ENCODE data around the gene CDC5L.

The CDC5L gene

DNA sequence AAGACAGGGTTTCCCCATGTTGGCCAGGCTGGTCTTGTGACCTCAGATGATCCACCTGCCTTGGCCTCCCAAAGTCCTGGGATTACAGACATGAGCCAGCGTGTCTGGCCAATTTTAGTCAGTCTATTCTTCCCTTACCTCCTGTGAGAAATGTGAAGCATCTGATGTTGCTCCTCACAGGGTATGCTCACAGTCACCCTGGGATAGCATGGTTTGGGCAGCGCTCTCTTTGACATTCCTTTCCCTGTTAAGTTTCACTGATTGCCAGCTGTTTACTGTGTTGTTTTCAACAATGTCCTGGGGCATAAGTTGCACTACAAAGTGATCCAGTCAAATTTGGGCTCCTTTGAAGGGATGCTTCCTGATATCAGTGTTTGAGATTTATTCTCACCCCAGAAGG, 13.1 kb downstream of the CDC5L start:
- no peaks in the 10 kb centered on the region for H4K20me1 ChIP-seq (ENCODE audit: insufficient read depth, low read length)
- H3K27me3 ChIP-seq (ENCODE audit: insufficient read depth, low read length): no peaks in the 10 kb centered on the region
- H3K9me3 ChIP-seq (ENCODE audit: low read length): no peaks in the 10 kb centered on the region
- H3K9me2 ChIP-seq (ENCODE audit: low read depth, low read length): no peaks in the 10 kb centered on the region
- H3K36me3 ChIP-seq (ENCODE audit: insufficient read depth, low read length): peaks cover 90% of the 10 kb centered on the region
- no peak overlapping the region for H3K27ac ChIP-seq (ENCODE audit: low read depth, low read length, poor library complexity, severe bottlenecking)
- H3K4me2 ChIP-seq (ENCODE audit: low read length): no peak overlapping the region
- no peak overlapping the region for H3K4me3 ChIP-seq (ENCODE audit: low read depth, low read length, poor library complexity, severe bottlenecking)
- no peaks in the 10 kb centered on the region for H3K4me1 ChIP-seq (ENCODE audit: insufficient read depth, low read length, severe bottlenecking)
- no peak overlapping the region for H3K9ac ChIP-seq (ENCODE audit: low read length)
- no peaks in the 10 kb centered on the region for H3K79me2 ChIP-seq (ENCODE audit: insufficient read depth, low read length)
- no peak overlapping the region for H2AFZ ChIP-seq (ENCODE audit: low read length)
- TF ChIP-seq, protein P1, sequence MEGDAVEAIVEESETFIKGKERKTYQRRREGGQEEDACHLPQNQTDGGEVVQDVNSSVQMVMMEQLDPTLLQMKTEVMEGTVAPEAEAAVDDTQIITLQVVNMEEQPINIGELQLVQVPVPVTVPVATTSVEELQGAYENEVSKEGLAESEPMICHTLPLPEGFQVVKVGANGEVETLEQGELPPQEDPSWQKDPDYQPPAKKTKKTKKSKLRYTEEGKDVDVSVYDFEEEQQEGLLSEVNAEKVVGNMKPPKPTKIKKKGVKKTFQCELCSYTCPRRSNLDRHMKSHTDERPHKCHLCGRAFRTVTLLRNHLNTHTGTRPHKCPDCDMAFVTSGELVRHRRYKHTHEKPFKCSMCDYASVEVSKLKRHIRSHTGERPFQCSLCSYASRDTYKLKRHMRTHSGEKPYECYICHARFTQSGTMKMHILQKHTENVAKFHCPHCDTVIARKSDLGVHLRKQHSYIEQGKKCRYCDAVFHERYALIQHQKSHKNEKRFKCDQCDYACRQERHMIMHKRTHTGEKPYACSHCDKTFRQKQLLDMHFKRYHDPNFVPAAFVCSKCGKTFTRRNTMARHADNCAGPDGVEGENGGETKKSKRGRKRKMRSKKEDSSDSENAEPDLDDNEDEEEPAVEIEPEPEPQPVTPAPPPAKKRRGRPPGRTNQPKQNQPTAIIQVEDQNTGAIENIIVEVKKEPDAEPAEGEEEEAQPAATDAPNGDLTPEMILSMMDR (IDR thresholded peaks at IDR 0.05; ENCODE audit: low read length): no peak
- TF ChIP-seq EZH2 (IDR thresholded peaks at IDR 0.05; ENCODE audit: borderline replicate concordance, low read length): no peak
- no peaks in the 10 kb centered on the region for H3F3A ChIP-seq (ENCODE audit: insufficient read depth, low read length)

- H3K9me2 ChIP-seq (ENCODE audit: low read depth, low read length): no peaks in the 10 kb centered on the region
- no peaks in the 10 kb centered on the region for H3K79me2 ChIP-seq (ENCODE audit: insufficient read depth, low read length)
- no peak overlapping the region for H3K9ac ChIP-seq (ENCODE audit: low read length)
- peaks cover 90% of the 10 kb centered on the region for H3K36me3 ChIP-seq (ENCODE audit: insufficient read depth, low read length)
- TF ChIP-seq, protein P1 (IDR thresholded peaks at IDR 0.05; ENCODE audit: low read length): no peak
- no peak for TF ChIP-seq EZH2 (IDR thresholded peaks at IDR 0.05; ENCODE audit: borderline replicate concordance, low read length)
- H4K20me1 ChIP-seq (ENCODE audit: insufficient read depth, low read length): no peaks in the 10 kb centered on the region
- H3K27me3 ChIP-seq (ENCODE audit: insufficient read depth, low read length): no peaks in the 10 kb centered on the region
- no peak overlapping the region for H3K27ac ChIP-seq (ENCODE audit: low read depth, low read length, poor library complexity, severe bottlenecking)
- no peak overlapping the region for H3K4me3 ChIP-seq (ENCODE audit: low read depth, low read length, poor library complexity, severe bottlenecking)
- no peaks in the 10 kb centered on the region for H3K4me1 ChIP-seq (ENCODE audit: insufficient read depth, low read length, severe bottlenecking)
- H3F3A ChIP-seq (ENCODE audit: insufficient read depth, low read length): no peaks in the 10 kb centered on the region
- no peak overlapping the region for H3K4me2 ChIP-seq (ENCODE audit: low read length)
- no peak overlapping the region for H2AFZ ChIP-seq (ENCODE audit: low read length)
- no peaks in the 10 kb centered on the region for H3K9me3 ChIP-seq (ENCODE audit: low read length)
Observed at GRCh38 chr6:44401138-44401537, 13.6 kb downstream of the CDC5L start.

DNA sequence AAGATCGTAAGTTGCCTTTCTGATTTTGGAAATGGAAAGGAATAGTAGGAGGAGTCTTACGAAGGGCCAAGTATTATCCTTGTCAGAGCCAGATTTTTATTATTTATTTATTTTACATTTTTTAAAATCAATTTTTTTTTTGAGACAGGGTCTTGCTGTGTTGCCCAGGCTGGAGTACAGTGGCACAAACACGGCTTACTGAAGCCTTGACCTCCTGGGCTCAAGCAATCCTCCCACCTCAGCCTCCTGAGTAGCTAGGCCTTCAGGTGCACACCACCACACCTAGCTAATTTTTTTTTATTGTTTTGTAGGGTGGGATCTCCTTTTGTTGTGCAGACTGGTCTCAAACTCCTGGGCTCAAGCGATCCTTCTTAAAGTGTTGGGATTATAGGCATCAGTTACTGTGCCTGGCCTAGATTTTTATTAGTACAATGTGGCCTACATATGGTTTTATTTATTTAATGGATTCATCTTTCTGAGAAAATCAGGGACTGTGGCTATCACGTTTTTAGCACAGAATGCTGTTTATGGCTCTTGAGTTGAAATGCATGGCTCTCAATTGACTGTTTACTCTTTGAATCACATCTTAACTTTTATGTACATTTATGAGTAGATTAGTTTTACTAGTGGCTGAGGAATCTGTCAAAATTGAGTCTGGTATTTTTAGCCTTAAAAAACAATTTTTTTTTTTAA, 16.7 kb downstream of the CDC5L start:
- Histone ChIP-seq H4K20me1 (ENCODE audit: insufficient read depth, low read length) (no peaks in the 10 kb centered on the region), H3F3A (ENCODE audit: insufficient read depth, low read length) (no peaks in the 10 kb centered on the region), H3K27me3 (ENCODE audit: insufficient read depth, low read length) (no peaks in the 10 kb centered on the region), H3K79me2 (ENCODE audit: insufficient read depth, low read length) (no peaks in the 10 kb centered on the region; the same call in 1 of the 2 replicates), H3K9me3 (ENCODE audit: low read length) (no peaks in the 10 kb centered on the region), H3K4me2 (ENCODE audit: low read length) (no peak overlapping the region), H3K9me2 (ENCODE audit: low read depth, low read length) (no peaks in the 10 kb centered on the region), H3K36me3 (ENCODE audit: insufficient read depth, low read length) (peaks cover 90% of the 10 kb centered on the region), H2AFZ (ENCODE audit: low read length) (no peak overlapping the region), H3K9ac (ENCODE audit: low read length) (no peak overlapping the region), H3K4me1 (ENCODE audit: insufficient read depth, low read length, severe bottlenecking) (no peaks in the 10 kb centered on the region), H3K27ac (ENCODE audit: low read depth, low read length, poor library complexity, severe bottlenecking) (no peak overlapping the region), H3K4me3 (ENCODE audit: low read depth, low read length, poor library complexity, severe bottlenecking) (no peak overlapping the region)
- TF ChIP-seq EZH2 (IDR thresholded peaks at IDR 0.05; ENCODE audit: borderline replicate concordance, low read length): no peak
- TF ChIP-seq, protein P1 (IDR thresholded peaks at IDR 0.05; ENCODE audit: low read length): no peak

Data from OCI-LY1 (cell line).